Smooth muscle cell (in vitro differentiated cells): ENCODE data around the gene DYRK1A. TPM values are rescaled to one million over a fixed set of nuclear protein-coding genes. Genes with fewer than 3 reads are reported as not detected.

Experiments
- DNase-seq: peaks from one replicate; lab custom pipeline; 2025; ENCODE audit not compliant: unreplicated experiment; lab: John Stamatoyannopoulos, UW
- H2AFZ ChIP-seq: fragments of 200-600 bp; sonication (generic); 2 replicates; pipeline ENCODE4 v1.6.0; 2016; ENCODE audit warnings: antibody characterized with exemption, low read depth, mild to moderate bottlenecking
- H3F3A ChIP-seq: fragments of 200-600 bp; sonication (generic); 2 replicates; pipeline ENCODE4 v1.6.0; 2017; ENCODE audit warnings: antibody characterized with exemption, low read depth
- H3K27ac ChIP-seq: fragments of 200-600 bp; sonication (generic); 2 replicates; pipeline ENCODE4 v1.5.1; 2016; ENCODE audit warnings: low read depth, mild to moderate bottlenecking
- H3K27me3 ChIP-seq: fragments of 200-600 bp; sonication (generic); 2 replicates; pipeline ENCODE4 v1.6.1; 2016; ENCODE audit warnings: low read depth, mild to moderate bottlenecking
- H3K36me3 ChIP-seq: fragments of 200-600 bp; sonication (generic); 2 replicates; pipeline ENCODE4 v1.5.1; 2016; ENCODE audit warnings: low read depth
- H3K4me1 ChIP-seq: fragments of 200-600 bp; sonication (generic); 2 replicates; pipeline ENCODE4 v1.5.1; 2016; ENCODE audit warnings: low read depth
- H3K4me2 ChIP-seq: fragments of 200-600 bp; sonication (generic); 2 replicates; pipeline ENCODE4 v1.6.0; 2016; ENCODE audit warnings: mild to moderate bottlenecking
- H3K4me3 ChIP-seq: fragments of 200-600 bp; sonication (generic); 2 replicates; pipeline ENCODE4 v1.5.1; 2016; ENCODE audit warnings: mild to moderate bottlenecking
- H3K79me2 ChIP-seq: fragments of 200-600 bp; sonication (generic); 2 replicates; pipeline ENCODE4 v1.6.0; 2016; ENCODE audit warnings: low read depth, mild to moderate bottlenecking
- H3K9ac ChIP-seq: fragments of 200-600 bp; sonication (generic); 2 replicates; pipeline ENCODE4 v1.6.0; 2016; ENCODE audit warnings: low read depth
- H3K9me3 ChIP-seq: fragments of 200-600 bp; sonication (generic); replicated peaks from 2 replicates; pipeline ENCODE4 v1.5.1; 2016; ENCODE audit warnings: low read depth
- H4K20me1 ChIP-seq: fragments of 200-600 bp; sonication (generic); 2 replicates; pipeline ENCODE4 v1.6.0; 2016; ENCODE audit warnings: low read depth
- WGBS: methylation state at CpG from one replicate; pipeline ENCODE4 v1.1.7; 2016; ENCODE audit warnings: low lambda C conversion rate; 5-methylcytosine and 5-hydroxymethylcytosine counted together
- polyA plus RNA-seq: library from polyadenylated mRNA; unstranded; fragments of >200 nt; fragmentation: Nextera tagmentation; extraction: Ambion mirVana; gene quantifications from 2 replicates; pipeline ENCODE4 v1.2.1, GENCODE V29; 2016
- total RNA-seq: library from RNA; depleted of rRNA; stranded (reverse); fragments of >200 nt; gene quantifications from 2 replicates; pipeline ENCODE4 v1.2.3, GENCODE V29; 2014
- TF ChIP-seq, protein P1 (sequence below): fragments of 200-600 bp; sonication (generic); IDR thresholded peaks from 2 replicates; pipeline ENCODE4 v1.5.1; 2017; ENCODE audit warnings: borderline replicate concordance, mild to moderate bottlenecking, antibody characterized with exemption; ENCODE audit not compliant: insufficient read depth, poor library complexity, severe bottlenecking

The DYRK1A gene
- total and polyA plus RNA-seq, 2 experiments from 2014 or later, result 2.4 to 61.7 TPM

DNA sequence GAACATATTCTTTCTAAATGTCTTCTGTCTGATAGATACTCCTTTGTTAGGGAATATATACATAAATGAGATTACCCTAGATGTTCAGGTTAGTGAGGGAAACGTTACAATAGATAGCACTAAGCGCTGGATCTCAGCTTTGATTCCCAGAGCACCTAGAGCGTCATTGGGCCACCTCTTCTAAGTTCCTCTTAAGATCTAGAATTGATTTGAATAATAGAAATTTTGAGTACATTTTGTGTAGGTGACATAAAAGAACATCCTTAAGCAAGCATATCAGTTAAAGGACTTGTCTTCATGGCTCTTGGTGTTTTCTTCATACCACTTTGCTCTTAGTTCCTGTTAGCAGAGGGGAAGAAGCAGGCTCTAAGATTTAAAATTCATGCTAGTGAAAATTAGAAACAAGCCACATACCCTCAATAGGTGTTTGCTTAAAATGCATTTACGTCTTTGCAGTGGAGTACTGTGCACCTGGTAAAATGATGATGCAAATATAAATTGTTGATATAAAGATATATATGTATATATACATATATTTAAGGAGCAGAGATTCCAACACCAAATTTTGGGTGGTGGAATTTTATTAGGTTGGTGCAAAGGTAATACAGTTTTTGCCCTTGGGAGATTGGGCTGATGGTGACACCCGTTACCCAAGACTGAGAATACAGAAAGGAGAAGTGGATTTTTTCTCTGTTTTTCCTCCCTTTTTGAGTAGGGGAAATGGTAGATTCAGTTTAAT is 47.1 kb downstream of the DYRK1A start:
- H2AFZ ChIP-seq, result no peak overlapping the region
- peak overlapping the region; percentile 33 for H3K4me2 ChIP-seq
- H3K9ac ChIP-seq, result no peak overlapping the region
- WGBS, result 97% methylated on average over 5 of the region's 5 CpGs
- H3K27ac ChIP-seq, result peak overlapping the region; percentile 77
- no peaks in the 10 kb centered on the region for H3K9me3 ChIP-seq
- TF ChIP-seq, protein P1, sequence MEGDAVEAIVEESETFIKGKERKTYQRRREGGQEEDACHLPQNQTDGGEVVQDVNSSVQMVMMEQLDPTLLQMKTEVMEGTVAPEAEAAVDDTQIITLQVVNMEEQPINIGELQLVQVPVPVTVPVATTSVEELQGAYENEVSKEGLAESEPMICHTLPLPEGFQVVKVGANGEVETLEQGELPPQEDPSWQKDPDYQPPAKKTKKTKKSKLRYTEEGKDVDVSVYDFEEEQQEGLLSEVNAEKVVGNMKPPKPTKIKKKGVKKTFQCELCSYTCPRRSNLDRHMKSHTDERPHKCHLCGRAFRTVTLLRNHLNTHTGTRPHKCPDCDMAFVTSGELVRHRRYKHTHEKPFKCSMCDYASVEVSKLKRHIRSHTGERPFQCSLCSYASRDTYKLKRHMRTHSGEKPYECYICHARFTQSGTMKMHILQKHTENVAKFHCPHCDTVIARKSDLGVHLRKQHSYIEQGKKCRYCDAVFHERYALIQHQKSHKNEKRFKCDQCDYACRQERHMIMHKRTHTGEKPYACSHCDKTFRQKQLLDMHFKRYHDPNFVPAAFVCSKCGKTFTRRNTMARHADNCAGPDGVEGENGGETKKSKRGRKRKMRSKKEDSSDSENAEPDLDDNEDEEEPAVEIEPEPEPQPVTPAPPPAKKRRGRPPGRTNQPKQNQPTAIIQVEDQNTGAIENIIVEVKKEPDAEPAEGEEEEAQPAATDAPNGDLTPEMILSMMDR, result no peak
- peaks cover 9% of the 10 kb centered on the region for H3F3A ChIP-seq
- no peaks in the 10 kb centered on the region for H3K27me3 ChIP-seq
- peaks cover 99% of the 10 kb centered on the region for H3K79me2 ChIP-seq
- no peak overlapping the region for H3K4me3 ChIP-seq
- DNase-seq, result no peak
- no peaks in the 10 kb centered on the region for H3K36me3 ChIP-seq
- peaks cover 19% of the 10 kb centered on the region for H3K4me1 ChIP-seq
- H4K20me1 ChIP-seq, result peaks cover 100% of the 10 kb centered on the region

DNA sequence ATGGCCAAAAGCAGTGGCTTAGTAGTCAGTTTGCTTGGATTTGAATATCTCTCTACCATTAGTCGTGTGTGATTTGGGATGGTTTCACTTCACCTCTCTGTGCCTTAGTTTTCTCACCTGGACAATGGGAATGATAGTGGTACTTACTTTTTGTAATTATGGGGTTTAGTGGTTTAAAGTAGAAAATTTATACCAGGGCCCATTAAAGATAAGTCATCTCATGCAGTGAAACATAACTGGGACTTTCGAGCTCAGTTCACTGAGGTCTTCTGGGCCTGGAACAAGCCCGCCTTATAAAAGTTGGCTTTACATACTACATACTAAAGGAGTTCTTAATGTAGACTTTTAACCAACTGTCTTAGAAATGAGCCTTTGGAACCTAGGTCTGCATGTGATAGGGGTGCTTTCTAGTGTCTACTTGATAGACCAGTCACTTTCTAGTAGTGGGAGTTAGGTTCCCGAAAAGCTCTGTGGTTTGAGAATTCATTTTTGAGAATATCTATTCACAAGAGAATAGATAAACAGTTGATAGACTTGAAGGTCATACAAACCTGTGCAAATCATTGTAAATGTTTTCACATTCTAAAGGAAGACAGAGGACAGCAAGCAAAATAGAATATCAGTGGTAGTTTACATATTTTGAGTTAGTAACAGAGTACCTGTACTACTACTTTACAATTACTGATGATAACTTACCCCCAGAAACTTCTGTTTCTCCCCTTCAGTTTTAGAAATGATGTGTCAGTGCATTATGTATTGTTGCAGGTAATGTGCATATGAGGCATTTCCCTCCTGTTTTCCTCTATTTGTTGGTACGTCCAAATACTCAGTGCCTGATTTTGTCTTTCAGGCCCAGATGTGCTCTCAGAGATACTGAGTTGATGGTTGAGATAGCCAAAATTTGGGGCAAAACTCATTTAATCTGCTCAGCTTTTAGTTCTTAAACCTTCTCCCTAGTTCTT is 48.0 kb downstream of the DYRK1A start:
- H4K20me1 ChIP-seq, result peaks cover 100% of the 10 kb centered on the region
- H3K36me3 ChIP-seq, result no peaks in the 10 kb centered on the region
- no peak overlapping the region for H3K4me2 ChIP-seq
- H3K79me2 ChIP-seq, result peaks cover 99% of the 10 kb centered on the region
- TF ChIP-seq, protein P1, result no peak
- 95% methylated on average over 5 of the region's 5 CpGs for WGBS
- peaks cover 9% of the 10 kb centered on the region for H3F3A ChIP-seq
- H3K4me3 ChIP-seq, result no peak overlapping the region
- DNase-seq, result no peak
- H3K9me3 ChIP-seq, result no peaks in the 10 kb centered on the region
- H3K9ac ChIP-seq, result no peak overlapping the region
- no peak overlapping the region for H2AFZ ChIP-seq
- H3K27me3 ChIP-seq, result no peaks in the 10 kb centered on the region
- H3K4me1 ChIP-seq, result peaks cover 19% of the 10 kb centered on the region
- peak overlapping the region; percentile 77 for H3K27ac ChIP-seq

DNA sequence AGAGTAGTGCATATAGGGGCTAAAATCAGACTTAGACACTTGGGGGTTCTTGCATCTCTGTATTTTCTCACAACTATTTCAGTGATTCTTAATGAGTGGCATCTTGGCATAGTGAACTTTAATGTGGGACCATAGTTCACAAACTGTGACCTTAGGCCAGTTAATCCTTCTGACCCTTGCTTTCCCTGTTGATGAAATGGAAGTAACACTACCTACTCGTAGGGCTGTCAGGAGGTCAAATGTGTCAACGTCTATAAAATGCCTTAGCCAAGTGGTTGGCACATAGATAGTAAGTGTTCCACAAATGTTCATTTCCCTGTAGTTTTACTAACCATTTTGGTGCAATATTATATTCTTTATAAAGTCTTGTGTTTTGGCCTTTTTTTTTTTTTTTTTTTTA is 49.4 kb downstream of the DYRK1A start:
- Histone ChIP-seq H4K20me1 (peaks cover 100% of the 10 kb centered on the region), H3K79me2 (peaks cover 99% of the 10 kb centered on the region), H3K4me3 (no peak overlapping the region), H3K27ac (no peak overlapping the region), H2AFZ (no peak overlapping the region), H3F3A (peaks cover 9% of the 10 kb centered on the region), H3K36me3 (no peaks in the 10 kb centered on the region), H3K27me3 (no peaks in the 10 kb centered on the region), H3K4me1 (peaks cover 19% of the 10 kb centered on the region), H3K9me3 (no peaks in the 10 kb centered on the region), H3K9ac (no peak overlapping the region), H3K4me2 (no peak overlapping the region)
- TF ChIP-seq, protein P1, result no peak
- WGBS, result 73% methylated on average over 2 of the region's 2 CpGs
- no peak for DNase-seq
